GM19043 (cell line): ENCODE data around the gene INCENP.
"Not testable (repeated sequence)": the region's sequence is repeated elsewhere in the genome, so short reads cannot be mapped to it uniquely, and the experiment has no call there.

ENCODE experiments used
- ATAC-seq: cut with Tn5 transposase; IDR thresholded peaks from one replicate; pipeline ENCODE4 v1.9.1; 2021; ENCODE audit warnings: low read depth; ENCODE audit not compliant: unreplicated experiment

INCENP gene

GRCh38 chr11:62166371-62166770 lies 42.6 kb downstream of the INCENP start:
- no peak for ATAC-seq

- no peak for ATAC-seq
Measured at GRCh38 chr11:62169448-62169847, 45.6 kb downstream of the INCENP start.

GRCh38 chr11:62169935-62170334 lies 46.1 kb downstream of the INCENP start:
- ATAC-seq = no peak

GRCh38 chr11:62171261-62171723 lies 47.5 kb downstream of the INCENP start:
- no peak for ATAC-seq

GRCh38 chr11:62172294-62172693 lies 48.5 kb downstream of the INCENP start:
- ATAC-seq = no peak

GRCh38 chr11:62176766-62177165 lies 53.0 kb downstream of the INCENP start:
- no peak for ATAC-seq

DNA sequence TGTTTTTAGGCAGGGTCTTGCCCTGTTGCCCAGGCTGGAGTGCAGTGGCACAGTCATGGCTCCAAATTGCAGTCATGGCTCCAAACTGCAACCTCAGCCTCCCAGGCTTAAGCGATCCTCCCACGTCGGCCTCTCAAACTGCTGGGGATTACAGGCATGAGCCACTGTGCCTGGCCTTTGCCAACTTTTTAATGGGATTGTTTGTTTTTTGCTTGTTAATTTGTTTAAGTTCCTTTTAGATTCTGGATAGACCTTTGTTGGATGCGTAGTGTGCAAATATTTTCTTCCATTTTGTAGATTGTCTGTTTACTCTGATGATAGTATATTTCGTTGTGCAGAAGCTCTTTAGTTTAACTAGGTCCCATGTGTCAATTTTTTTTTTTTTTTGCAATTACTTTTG lies 56.2 kb downstream of the INCENP start:
- ATAC-seq = no peak

DNA sequence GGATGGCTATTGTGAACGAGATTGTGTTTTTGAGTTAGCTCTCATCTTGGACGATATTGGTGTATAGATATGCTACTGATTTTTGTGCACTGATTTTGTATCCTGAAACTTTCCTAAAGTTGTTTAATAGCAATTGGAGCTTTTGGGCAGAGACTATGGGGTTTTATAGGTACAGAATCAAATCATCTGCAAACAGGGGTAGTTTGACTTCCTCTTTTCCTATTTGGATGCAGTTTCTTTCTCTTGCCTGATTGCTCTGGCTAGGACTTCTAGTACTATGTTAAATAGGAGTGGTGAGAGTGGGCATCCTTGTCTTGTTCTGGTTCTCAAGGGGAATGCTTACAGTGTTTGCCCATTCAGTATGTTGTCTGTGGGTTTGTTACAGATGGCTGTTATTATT lies 57.3 kb downstream of the INCENP start:
- no peak for ATAC-seq

DNA sequence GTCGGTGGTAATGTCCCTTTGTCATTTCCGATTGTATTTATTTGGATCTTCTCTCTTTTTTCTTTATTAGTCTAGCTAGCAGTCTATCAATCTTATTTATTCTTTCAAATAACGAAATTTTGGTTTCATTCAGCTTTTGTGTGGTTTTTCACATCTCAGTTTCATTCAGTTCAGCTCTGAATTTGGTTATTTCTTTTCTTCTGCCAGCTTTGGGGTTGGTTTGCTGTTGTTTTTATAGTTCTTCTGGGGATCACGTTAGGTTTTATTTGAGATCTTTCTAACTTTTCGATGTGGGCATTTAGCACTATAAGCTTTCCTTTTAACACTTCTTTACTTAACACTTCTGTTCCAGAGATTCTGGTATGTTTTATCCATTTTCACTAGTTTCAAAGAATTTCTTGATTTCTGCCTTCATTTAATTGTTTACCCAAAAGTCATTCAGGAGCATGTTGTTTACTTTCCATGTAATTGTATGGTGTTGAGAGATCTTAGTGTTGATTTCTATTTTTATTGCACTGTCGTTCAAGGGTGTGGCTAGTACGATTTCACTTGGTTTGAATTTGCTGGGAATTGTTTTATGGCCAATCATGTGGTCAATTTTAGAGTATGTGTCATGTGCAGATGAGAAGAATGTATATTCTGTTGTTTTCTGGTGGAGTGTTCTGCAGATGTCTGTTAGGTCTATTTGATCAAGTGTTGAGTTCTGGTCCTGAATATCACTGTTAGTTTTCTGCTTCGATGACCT lies 58.5 kb downstream of the INCENP start:
- no peak for ATAC-seq

- ATAC-seq = no peak
Measured at GRCh38 chr11:62186195-62186594, 62.4 kb downstream of the INCENP start.

- no peak for ATAC-seq
Measured at GRCh38 chr11:62190011-62190410, 66.2 kb downstream of the INCENP start, which contains the start of gene SCGB1D1. Gene SCGB1D1 (plus strand): TSS chr11:62190216. CDS start chr11:62190285, 69 bp downstream.

- ATAC-seq = no peak
Measured at GRCh38 chr11:62193952-62194351, 70.1 kb downstream of the INCENP start.

DNA sequence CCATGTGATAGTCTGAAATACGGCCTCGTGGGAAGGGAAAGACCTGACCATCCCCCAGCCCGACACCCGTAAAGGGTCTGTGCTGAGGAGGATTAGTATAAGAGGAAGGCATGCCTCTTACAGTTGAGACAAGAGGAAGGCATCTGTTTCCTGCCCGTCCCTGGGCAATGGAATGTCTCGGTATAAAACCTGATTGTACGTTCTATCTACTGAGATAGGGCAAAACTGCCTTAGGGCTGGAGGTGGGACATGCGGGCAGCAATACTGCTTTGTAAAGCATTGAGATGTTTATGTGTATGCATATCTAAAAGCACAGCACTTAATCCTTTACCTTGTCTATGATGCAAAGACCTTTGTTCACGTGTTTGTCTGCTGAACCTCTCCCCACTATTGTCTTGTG lies 71.2 kb downstream of the INCENP start:
- not testable (repeated sequence) for ATAC-seq

- ATAC-seq = no peak
Measured at GRCh38 chr11:62195945-62196344, 72.1 kb downstream of the INCENP start.

GRCh38 chr11:62197400-62197799 lies 73.6 kb downstream of the INCENP start:
- not testable (repeated sequence) for ATAC-seq

DNA sequence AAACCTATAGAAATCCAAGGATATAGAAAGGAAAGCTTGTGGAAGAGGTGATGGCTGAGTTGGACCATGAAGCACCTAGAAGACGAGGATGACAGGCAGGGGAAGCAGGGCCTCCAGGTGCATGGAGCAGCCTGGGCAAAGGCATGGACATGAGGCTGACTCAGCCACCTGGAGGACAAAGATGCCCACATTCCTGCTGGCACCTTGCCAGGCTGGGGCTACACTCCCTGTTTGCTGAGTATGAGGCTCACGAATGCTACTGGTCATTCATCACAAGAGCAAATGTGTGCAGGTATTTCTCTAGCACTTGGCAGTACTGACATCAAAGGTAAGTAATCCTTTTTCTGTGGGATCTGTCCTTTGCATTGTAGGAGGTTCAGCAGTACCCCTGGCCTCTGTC lies 77.6 kb downstream of the INCENP start:
- no peak for ATAC-seq
